Measurements from ENCODE around the gene RXFP2.

The RXFP2 gene

DNA sequence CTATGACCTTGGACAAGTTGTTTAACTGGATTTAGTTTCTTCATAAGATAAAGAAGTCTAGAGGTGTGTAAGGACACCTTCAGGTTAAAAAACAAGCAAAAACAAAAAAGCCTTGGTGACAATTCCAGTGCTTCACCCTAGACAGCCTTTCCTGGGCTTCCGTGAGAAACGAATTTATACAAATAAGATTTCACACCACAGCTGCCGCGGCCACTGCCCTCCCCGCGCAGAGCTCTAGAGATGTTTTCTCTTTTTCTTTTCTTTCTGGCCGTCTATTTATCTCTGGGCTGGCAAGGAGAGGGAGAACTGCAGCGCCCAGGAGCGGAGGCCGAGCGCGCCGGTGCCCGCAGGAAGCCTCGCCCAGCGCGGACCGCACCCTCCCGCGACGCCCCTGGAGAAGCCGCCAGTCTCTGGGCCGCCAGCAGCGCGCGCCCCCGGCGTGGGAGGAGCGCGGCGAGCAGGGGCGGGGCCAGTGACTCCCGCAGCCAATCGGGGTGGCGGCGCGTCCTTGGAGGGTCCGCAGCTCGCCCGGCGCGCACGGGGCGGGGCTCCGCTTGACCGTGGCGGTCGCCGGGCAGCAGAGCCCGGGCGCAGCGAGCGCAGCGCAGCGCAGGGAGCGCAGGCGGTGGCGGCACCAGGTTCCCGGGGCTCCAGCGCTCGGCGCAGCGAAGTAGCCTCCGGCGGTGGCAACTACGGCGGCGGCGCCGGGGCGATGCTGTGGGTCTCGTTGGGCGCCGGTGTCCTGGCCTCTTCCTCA, 107.0 kb downstream of the RXFP2 start:
- Histone ChIP-seq H4K20me1 (ENCODE audit: insufficient read depth, low read length) (no peaks in the 10 kb centered on the region), H3K4me3 (ENCODE audit: low read depth in 1 of 2, low read length in 2 of 2) (peak overlapping the region; percentile 19 to 73; a peak in 3 of 4 replicates), H3K27me3 (ENCODE audit: insufficient read depth, low read length, poor library complexity) (peaks cover 39% of the 10 kb centered on the region), H3K79me2 (ENCODE audit: insufficient read depth, low read length) (no peaks in the 10 kb centered on the region), H3K9ac (ENCODE audit: low read depth, low read length) (peak overlapping the region; percentile 38; the same call in 1 of the 2 replicates), H3K27ac (ENCODE audit: low read length) (no peak overlapping the region), H3K9me3 (ENCODE audit: insufficient read depth, low read length, severe bottlenecking) (no peaks in the 10 kb centered on the region), H3K4me2 (ENCODE audit: insufficient read depth, low read length) (peak overlapping the region; percentile 93), H2AFZ (ENCODE audit: low read depth, low read length) (peak overlapping the region; percentile 65), H3K36me3 (ENCODE audit: insufficient read depth, low read length) (no peaks in the 10 kb centered on the region), H3K4me1 (ENCODE audit: insufficient read depth, low read length) (peaks cover 15% of the 10 kb centered on the region)
- TF ChIP-seq, protein P1, sequence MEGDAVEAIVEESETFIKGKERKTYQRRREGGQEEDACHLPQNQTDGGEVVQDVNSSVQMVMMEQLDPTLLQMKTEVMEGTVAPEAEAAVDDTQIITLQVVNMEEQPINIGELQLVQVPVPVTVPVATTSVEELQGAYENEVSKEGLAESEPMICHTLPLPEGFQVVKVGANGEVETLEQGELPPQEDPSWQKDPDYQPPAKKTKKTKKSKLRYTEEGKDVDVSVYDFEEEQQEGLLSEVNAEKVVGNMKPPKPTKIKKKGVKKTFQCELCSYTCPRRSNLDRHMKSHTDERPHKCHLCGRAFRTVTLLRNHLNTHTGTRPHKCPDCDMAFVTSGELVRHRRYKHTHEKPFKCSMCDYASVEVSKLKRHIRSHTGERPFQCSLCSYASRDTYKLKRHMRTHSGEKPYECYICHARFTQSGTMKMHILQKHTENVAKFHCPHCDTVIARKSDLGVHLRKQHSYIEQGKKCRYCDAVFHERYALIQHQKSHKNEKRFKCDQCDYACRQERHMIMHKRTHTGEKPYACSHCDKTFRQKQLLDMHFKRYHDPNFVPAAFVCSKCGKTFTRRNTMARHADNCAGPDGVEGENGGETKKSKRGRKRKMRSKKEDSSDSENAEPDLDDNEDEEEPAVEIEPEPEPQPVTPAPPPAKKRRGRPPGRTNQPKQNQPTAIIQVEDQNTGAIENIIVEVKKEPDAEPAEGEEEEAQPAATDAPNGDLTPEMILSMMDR (IDR thresholded peaks at IDR 0.05; ENCODE audit: borderline replicate concordance, extremely low read depth, low read length, poor library complexity, severe bottlenecking) = no peak
- peak; percentile 53 for TF ChIP-seq EZH2 (IDR thresholded peaks at IDR 0.05; ENCODE audit: borderline replicate concordance, low read depth, low read length, severe bottlenecking)
- peak; percentile 98 for ATAC-seq (ENCODE audit: insufficient read depth, low read depth)
- DNase-seq = peak; percentile 79

DNA sequence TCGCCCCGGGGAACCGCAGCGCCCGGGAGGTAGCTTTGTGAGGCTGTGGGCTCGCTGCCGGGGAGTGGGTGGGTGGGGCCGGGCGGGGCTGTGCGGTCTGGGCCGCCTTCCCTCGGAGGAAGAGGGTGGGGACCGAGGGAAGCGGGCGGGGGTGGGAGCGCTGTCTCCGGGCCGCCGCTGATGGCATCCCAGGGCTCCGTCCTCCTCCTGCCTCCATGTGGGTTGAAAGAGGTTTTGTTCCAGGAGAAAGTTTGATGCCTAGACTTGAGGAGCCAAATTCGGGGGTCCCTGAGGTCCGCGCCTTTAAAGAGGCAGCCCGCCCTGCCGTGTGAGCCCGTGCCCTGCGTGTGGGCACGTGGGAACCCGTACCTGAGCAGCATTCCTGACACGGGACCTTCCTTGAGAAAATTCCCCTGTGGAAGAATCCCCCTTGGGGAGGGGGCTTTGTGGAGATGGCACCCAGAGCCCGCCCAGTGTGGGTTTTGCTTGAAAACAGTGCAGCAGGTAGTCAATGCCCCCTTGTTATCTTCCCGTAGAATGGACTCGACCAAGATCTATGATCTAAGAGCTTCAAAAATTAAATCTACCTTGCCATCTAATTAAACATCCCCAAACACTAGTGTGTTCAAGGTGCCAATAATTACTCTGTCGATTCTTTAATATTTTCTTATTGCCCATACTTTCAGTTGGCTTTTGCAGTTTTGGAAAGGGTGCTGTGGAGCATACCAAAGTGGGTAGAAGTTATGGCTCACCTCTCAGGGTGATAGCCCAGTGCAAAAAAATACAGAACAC, 107.8 kb downstream of the RXFP2 start:
- ATAC-seq (ENCODE audit: insufficient read depth, low read depth) = peak; percentile 68
- peak overlapping the region; percentile 19 to 73; a peak in 3 of 4 replicates for H3K4me3 ChIP-seq (ENCODE audit: low read depth in 1 of 2, low read length in 2 of 2)
- peak overlapping the region; percentile 93 for H3K4me2 ChIP-seq (ENCODE audit: insufficient read depth, low read length)
- H4K20me1 ChIP-seq (ENCODE audit: insufficient read depth, low read length) = no peaks in the 10 kb centered on the region
- DNase-seq = no peak
- no peak overlapping the region for H3K27ac ChIP-seq (ENCODE audit: low read length)
- H3K9ac ChIP-seq (ENCODE audit: low read depth, low read length) = peak overlapping the region; percentile 38; the same call in 1 of the 2 replicates
- no peaks in the 10 kb centered on the region for H3K79me2 ChIP-seq (ENCODE audit: insufficient read depth, low read length)
- H3K27me3 ChIP-seq (ENCODE audit: insufficient read depth, low read length, poor library complexity) = peaks cover 41% of the 10 kb centered on the region
- peaks cover 15% of the 10 kb centered on the region for H3K4me1 ChIP-seq (ENCODE audit: insufficient read depth, low read length)
- no peaks in the 10 kb centered on the region for H3K36me3 ChIP-seq (ENCODE audit: insufficient read depth, low read length)
- TF ChIP-seq, protein P1 (IDR thresholded peaks at IDR 0.05; ENCODE audit: borderline replicate concordance, extremely low read depth, low read length, poor library complexity, severe bottlenecking) = no peak
- no peak for TF ChIP-seq EZH2 (IDR thresholded peaks at IDR 0.05; ENCODE audit: borderline replicate concordance, low read depth, low read length, severe bottlenecking)
- no peaks in the 10 kb centered on the region for H3K9me3 ChIP-seq (ENCODE audit: insufficient read depth, low read length, severe bottlenecking)
- peak overlapping the region; percentile 65 for H2AFZ ChIP-seq (ENCODE audit: low read depth, low read length)

DNA sequence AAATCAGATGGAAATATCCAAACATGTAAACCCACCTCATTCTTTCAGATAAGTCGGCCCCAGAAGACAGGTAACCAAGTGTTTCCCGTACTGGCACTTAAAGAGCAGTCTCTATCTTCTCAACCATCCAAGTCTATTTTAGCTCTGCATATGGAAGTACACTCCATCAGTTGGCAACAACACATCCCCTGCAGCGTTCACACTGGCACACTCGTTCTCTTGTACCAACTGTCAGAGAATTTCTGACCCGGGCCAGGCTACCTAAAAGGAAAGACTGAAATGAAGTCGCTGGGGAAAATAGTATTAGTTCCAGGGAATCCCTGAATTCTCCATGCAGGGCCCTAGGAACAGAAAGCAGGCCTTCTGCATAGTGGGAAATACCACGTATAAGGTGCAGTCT, 109.3 kb downstream of the RXFP2 start:
- DNase-seq = no peak
- no peak overlapping the region for H3K9ac ChIP-seq (ENCODE audit: low read depth, low read length)
- no peaks in the 10 kb centered on the region for H3K79me2 ChIP-seq (ENCODE audit: insufficient read depth, low read length)
- no peak for ATAC-seq (ENCODE audit: insufficient read depth, low read depth)
- H3K27ac ChIP-seq (ENCODE audit: low read length) = no peak overlapping the region
- no peak for TF ChIP-seq EZH2 (IDR thresholded peaks at IDR 0.05; ENCODE audit: borderline replicate concordance, low read depth, low read length, severe bottlenecking)
- TF ChIP-seq, protein P1 (IDR thresholded peaks at IDR 0.05; ENCODE audit: borderline replicate concordance, extremely low read depth, low read length, poor library complexity, severe bottlenecking) = no peak
- peaks cover 15% of the 10 kb centered on the region for H3K4me1 ChIP-seq (ENCODE audit: insufficient read depth, low read length)
- no peak overlapping the region for H3K4me2 ChIP-seq (ENCODE audit: insufficient read depth, low read length)
- H3K27me3 ChIP-seq (ENCODE audit: insufficient read depth, low read length, poor library complexity) = peaks cover 36% of the 10 kb centered on the region
- no peaks in the 10 kb centered on the region for H4K20me1 ChIP-seq (ENCODE audit: insufficient read depth, low read length)
- H3K4me3 ChIP-seq (ENCODE audit: low read depth in 1 of 2, low read length in 2 of 2) = no peak overlapping the region
- H3K36me3 ChIP-seq (ENCODE audit: insufficient read depth, low read length) = no peaks in the 10 kb centered on the region
- H2AFZ ChIP-seq (ENCODE audit: low read depth, low read length) = no peak overlapping the region
- H3K9me3 ChIP-seq (ENCODE audit: insufficient read depth, low read length, severe bottlenecking) = no peaks in the 10 kb centered on the region

All from DND-41 (cell line).